A549 (cell line): Measurements from ENCODE around the gene ST8SIA5.

Experiments
- BCL3 ChIP-seq: fragments of >200 bp; sonication (Bioruptor Twin); formaldehyde crosslinking; IDR thresholded peaks from 3 replicates; pipeline ENCODE4 v1.6.1; 2016
- CBX2 ChIP-seq: fragments of 200-600 bp; sonication (generic); IDR thresholded peaks from 2 replicates; pipeline ENCODE4 v1.6.1; 2016; ENCODE audit warnings: low read depth, mild to moderate bottlenecking, borderline replicate concordance
- CEBPB ChIP-seq, 2 experiments: fragments of >200 bp in 1 of 2; sonication (Bioruptor Twin) in 1 of 2; formaldehyde crosslinking in 1 of 2; IDR thresholded peaks; 2 replicates each; pipeline ENCODE4 v1.6.1; 2012 to 2016
- CTCF ChIP-seq: fragments of >200 bp; sonication (Bioruptor Twin); formaldehyde crosslinking; IDR thresholded peaks from 3 replicates; pipeline ENCODE4 v1.5.1; 2016
- EHMT2 ChIP-seq: fragments of 200-600 bp; sonication (generic); IDR thresholded peaks from 2 replicates; pipeline ENCODE4 v1.6.1; 2016; ENCODE audit warnings: antibody characterized with exemption, low read depth, mild to moderate bottlenecking, moderate library complexity
- EP300 ChIP-seq, 2 experiments: fragments of >200 bp; sonication (Bioruptor Twin); formaldehyde crosslinking; IDR thresholded peaks; 2 replicates in 1 of 2; 3 replicates in 1 of 2; pipeline ENCODE4 v1.6.1; 2016 to 2017
- ESRRA ChIP-seq: fragments of 150-350 bp; IDR thresholded peaks from 2 replicates; pipeline ENCODE4 v1.6.1; 2014; ENCODE audit warnings: mild to moderate bottlenecking, low read length, borderline replicate concordance
- MAX ChIP-seq: IDR thresholded peaks from 2 replicates; pipeline ENCODE4 v1.6.1; 2012
- POLR2A ChIP-seq: IDR thresholded peaks from 2 replicates; pipeline ENCODE4 v1.6.1; 2012; ENCODE audit warnings: mild to moderate bottlenecking, low read length
- RAD21 ChIP-seq, 2 experiments: fragments of >200 bp in 1 of 2; sonication (Bioruptor Twin) in 1 of 2; formaldehyde crosslinking in 1 of 2; IDR thresholded peaks in 1 of 2; conservative IDR thresholded peaks in 1 of 2; 2 replicates in 1 of 2; 3 replicates in 1 of 2; pipeline ENCODE4 v1.6.1; 2012 to 2018; ENCODE audit warnings: inconsistent platforms in 1 of 2
- RNF2 ChIP-seq: fragments of 200-600 bp; sonication (generic); IDR thresholded peaks from 2 replicates; pipeline ENCODE4 v1.6.1; 2016; ENCODE audit warnings: low read depth, mild to moderate bottlenecking, antibody characterized with exemption, moderate library complexity, borderline replicate concordance
- TF ChIP-seq, protein P1 (sequence below): IDR thresholded peaks from 2 replicates; pipeline ENCODE4 v1.6.1; 2012

GRCh38 chr18:46711444-46711863 lies 45.4 kb downstream of the ST8SIA5 start:
- no peak for TF ChIP-seq POLR2A
- TF ChIP-seq CTCF, result no peak
- TF ChIP-seq BCL3, result no peak
- no peak for TF ChIP-seq RAD21 (conservative IDR thresholded peaks at IDR 0.05 in 1 of 2, IDR thresholded peaks at IDR 0.05 in 1 of 2)
- TF ChIP-seq, protein P1, sequence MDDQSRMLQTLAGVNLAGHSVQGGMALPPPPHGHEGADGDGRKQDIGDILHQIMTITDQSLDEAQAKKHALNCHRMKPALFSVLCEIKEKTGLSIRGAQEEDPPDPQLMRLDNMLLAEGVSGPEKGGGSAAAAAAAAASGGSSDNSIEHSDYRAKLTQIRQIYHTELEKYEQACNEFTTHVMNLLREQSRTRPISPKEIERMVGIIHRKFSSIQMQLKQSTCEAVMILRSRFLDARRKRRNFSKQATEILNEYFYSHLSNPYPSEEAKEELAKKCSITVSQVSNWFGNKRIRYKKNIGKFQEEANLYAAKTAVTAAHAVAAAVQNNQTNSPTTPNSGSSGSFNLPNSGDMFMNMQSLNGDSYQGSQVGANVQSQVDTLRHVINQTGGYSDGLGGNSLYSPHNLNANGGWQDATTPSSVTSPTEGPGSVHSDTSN, result no peak
- no peak for TF ChIP-seq ESRRA
- TF ChIP-seq MAX, result no peak
- no peak for TF ChIP-seq CEBPB (IDR thresholded peaks at IDR 0.05)
- TF ChIP-seq EHMT2, result no peak
- TF ChIP-seq RNF2, result no peak
- TF ChIP-seq EP300 (IDR thresholded peaks at IDR 0.05), result no peak
- TF ChIP-seq CBX2, result no peak
